Measurements from ENCODE around the gene S100A6.
A peak's percentile ranks its signal among the peaks of the same experiment; 100 is the strongest.

Gene S100A6

GRCh38 chr1:153498746-153499145 is 37.0 kb downstream of the S100A6 start:
- TF ChIP-seq CTCF (IDR thresholded peaks at IDR 0.05; ENCODE audit: borderline replicate concordance, extremely low read depth, low read length, poor library complexity, severe bottlenecking), result no peak
- no peak for TF ChIP-seq EZH2 (IDR thresholded peaks at IDR 0.05; ENCODE audit: borderline replicate concordance, low read depth, low read length, severe bottlenecking)
- H3K27me3 ChIP-seq (ENCODE audit: insufficient read depth, low read length, poor library complexity), result peaks cover 17% of the 10 kb centered on the region
- no peaks in the 10 kb centered on the region for H4K20me1 ChIP-seq (ENCODE audit: insufficient read depth, low read length)
- no peaks in the 10 kb centered on the region for H3K36me3 ChIP-seq (ENCODE audit: insufficient read depth, low read length)
- ATAC-seq (ENCODE audit: insufficient read depth, low read depth) (no peak), DNase-seq (no peak)
- H3K4me3 ChIP-seq (ENCODE audit: low read depth in 1 of 2, low read length in 2 of 2), result no peak overlapping the region
- no peak overlapping the region for H2AFZ ChIP-seq (ENCODE audit: low read depth, low read length)
- H3K79me2 ChIP-seq (ENCODE audit: insufficient read depth, low read length), result no peaks in the 10 kb centered on the region
- H3K9ac ChIP-seq (ENCODE audit: low read depth, low read length), result no peak overlapping the region
- H3K27ac ChIP-seq (ENCODE audit: low read length), result no peak overlapping the region
- no peaks in the 10 kb centered on the region for H3K9me3 ChIP-seq (ENCODE audit: insufficient read depth, low read length, severe bottlenecking)
- no peak overlapping the region for H3K4me2 ChIP-seq (ENCODE audit: insufficient read depth, low read length)
- H3K4me1 ChIP-seq (ENCODE audit: insufficient read depth, low read length), result no peaks in the 10 kb centered on the region

GRCh38 chr1:153495536-153495935 is 40.3 kb downstream of the S100A6 start:
- Histone ChIP-seq H3K4me3 (ENCODE audit: low read depth in 1 of 2, low read length in 2 of 2) (no peak overlapping the region), H3K9ac (ENCODE audit: low read depth, low read length) (no peak overlapping the region), H4K20me1 (ENCODE audit: insufficient read depth, low read length) (no peaks in the 10 kb centered on the region), H3K27ac (ENCODE audit: low read length) (no peak overlapping the region), H3K36me3 (ENCODE audit: insufficient read depth, low read length) (no peaks in the 10 kb centered on the region), H3K79me2 (ENCODE audit: insufficient read depth, low read length) (no peaks in the 10 kb centered on the region), H3K9me3 (ENCODE audit: insufficient read depth, low read length, severe bottlenecking) (no peaks in the 10 kb centered on the region), H3K4me2 (ENCODE audit: insufficient read depth, low read length) (no peak overlapping the region), H2AFZ (ENCODE audit: low read depth, low read length) (no peak overlapping the region), H3K27me3 (ENCODE audit: insufficient read depth, low read length, poor library complexity) (peaks cover 31% of the 10 kb centered on the region), H3K4me1 (ENCODE audit: insufficient read depth, low read length) (no peaks in the 10 kb centered on the region)
- DNase-seq (no peak), ATAC-seq (ENCODE audit: insufficient read depth, low read depth) (no peak)
- TF ChIP-seq CTCF (IDR thresholded peaks at IDR 0.05; ENCODE audit: borderline replicate concordance, extremely low read depth, low read length, poor library complexity, severe bottlenecking) (no peak), EZH2 (IDR thresholded peaks at IDR 0.05; ENCODE audit: borderline replicate concordance, low read depth, low read length, severe bottlenecking) (no peak)

GRCh38 chr1:153494976-153495535 is 40.7 kb downstream of the S100A6 start:
- peak; percentile 99 for TF ChIP-seq CTCF (IDR thresholded peaks at IDR 0.05; ENCODE audit: borderline replicate concordance, extremely low read depth, low read length, poor library complexity, severe bottlenecking)
- TF ChIP-seq EZH2 (IDR thresholded peaks at IDR 0.05; ENCODE audit: borderline replicate concordance, low read depth, low read length, severe bottlenecking), result no peak
- Histone ChIP-seq H3K4me2 (ENCODE audit: insufficient read depth, low read length) (no peak overlapping the region), H3K9me3 (ENCODE audit: insufficient read depth, low read length, severe bottlenecking) (no peaks in the 10 kb centered on the region), H4K20me1 (ENCODE audit: insufficient read depth, low read length) (no peaks in the 10 kb centered on the region), H3K4me1 (ENCODE audit: insufficient read depth, low read length) (no peaks in the 10 kb centered on the region), H3K27ac (ENCODE audit: low read length) (no peak overlapping the region), H3K27me3 (ENCODE audit: insufficient read depth, low read length, poor library complexity) (peaks cover 36% of the 10 kb centered on the region), H3K4me3 (ENCODE audit: low read depth in 1 of 2, low read length in 2 of 2) (no peak overlapping the region), H2AFZ (ENCODE audit: low read depth, low read length) (no peak overlapping the region), H3K36me3 (ENCODE audit: insufficient read depth, low read length) (no peaks in the 10 kb centered on the region), H3K9ac (ENCODE audit: low read depth, low read length) (no peak overlapping the region), H3K79me2 (ENCODE audit: insufficient read depth, low read length) (no peaks in the 10 kb centered on the region)
- peak; percentile 94 for ATAC-seq (ENCODE audit: insufficient read depth, low read depth)
- DNase-seq, result peak; percentile 82

All from DND-41 (cell line).